ENCODE results near the gene ATG4A.

The ATG4A gene

DNA sequence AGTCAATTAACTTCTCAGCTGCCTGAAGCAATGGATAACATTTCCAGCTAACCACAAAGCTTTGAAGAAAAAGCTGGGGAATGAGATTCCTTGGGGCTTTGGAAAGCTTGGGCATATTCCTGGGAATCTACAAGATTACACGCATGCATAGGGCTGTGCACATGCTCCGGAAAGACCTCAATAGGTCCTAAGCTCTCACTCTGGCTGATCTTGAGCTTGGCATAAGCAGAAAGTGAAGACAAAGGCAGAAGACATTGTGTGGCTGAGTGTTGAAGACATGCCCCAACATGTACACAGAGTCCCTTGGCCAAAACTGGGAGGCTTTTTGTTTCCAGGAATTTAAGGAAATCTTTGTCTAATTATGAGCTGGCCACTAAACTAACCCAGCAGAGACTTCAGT lies 31.2 kb downstream of the ATG4A start:
- peak; percentile 3 for DNase-seq (ENCODE audit: low spot score)

DNA sequence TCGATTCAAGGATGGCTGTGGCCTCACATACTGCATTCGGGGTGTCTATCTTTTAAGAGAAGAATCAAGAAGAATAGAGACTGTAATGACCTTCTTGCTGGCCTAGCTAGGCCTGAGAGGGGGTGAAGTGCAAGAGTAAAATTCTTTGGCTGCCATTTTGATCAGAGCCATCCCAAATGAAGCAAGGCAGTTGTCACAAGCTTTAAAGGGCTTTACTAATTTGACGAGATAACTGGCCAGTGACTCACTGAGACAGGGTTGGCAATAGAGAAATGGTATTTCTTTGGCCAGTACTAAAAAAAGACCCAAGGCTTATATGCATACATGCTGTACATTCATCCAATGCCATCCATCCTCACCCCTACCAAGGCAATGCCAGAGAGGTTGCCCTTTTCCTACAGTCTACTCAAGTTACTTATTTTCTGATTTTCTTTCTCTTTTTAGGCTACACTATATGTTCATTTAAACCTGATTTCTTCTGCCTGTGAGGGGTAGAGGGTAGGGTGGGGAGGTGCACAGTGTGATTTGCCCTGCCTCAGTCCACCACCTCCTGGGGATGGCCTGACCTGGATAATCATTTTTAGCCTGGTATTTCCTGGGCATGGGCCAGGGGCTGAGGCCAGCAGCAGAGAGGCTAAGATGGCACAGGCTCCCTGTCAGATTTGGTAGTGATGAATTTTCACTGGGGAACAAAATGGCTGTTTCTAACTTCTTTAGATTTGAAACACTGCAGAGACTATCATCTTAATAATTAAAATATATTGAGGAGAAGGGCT lies 32.2 kb downstream of the ATG4A start:
- no peak for DNase-seq (ENCODE audit: low spot score)

DNA sequence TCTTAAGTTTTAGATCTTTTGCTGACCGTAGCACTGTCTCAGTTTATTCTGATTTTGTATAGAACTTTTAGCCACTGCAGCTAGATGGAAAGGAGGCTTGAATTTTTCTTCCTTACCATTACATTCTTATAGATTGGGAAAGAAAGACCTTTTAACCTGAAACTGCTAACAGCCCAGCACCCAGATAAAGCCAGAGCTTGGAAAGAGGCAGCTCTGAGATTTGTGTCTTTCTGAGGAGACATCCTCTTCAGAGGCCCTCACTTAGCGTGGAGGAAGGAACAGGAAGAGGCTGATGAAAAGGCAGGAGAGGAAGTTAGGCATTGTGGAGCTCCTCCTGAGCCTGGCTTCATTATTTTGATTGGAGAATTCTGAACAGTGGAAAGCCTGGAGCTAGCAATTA lies 35.1 kb downstream of the ATG4A start:
- DNase-seq (ENCODE audit: low spot score): no peak

DNA sequence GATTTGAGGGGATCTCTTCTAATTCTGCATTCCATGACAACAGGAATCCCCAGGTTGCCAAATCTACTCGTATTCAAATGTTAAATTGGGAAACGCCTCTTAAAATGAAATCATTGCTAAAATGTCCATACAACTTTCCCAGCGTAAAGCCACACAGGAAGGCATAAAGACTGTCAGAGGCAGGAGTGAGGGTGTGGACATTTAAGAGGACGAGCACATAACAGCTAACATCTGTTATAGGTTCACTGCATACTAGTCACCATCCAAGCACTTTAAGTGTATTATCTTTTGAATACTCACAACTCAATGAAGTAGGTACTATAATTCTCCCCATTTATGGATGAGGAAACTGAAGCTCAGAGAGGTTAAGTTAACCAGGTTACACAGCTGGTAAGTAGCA lies 35.6 kb downstream of the ATG4A start:
- no peak for DNase-seq (ENCODE audit: low spot score)

DNA sequence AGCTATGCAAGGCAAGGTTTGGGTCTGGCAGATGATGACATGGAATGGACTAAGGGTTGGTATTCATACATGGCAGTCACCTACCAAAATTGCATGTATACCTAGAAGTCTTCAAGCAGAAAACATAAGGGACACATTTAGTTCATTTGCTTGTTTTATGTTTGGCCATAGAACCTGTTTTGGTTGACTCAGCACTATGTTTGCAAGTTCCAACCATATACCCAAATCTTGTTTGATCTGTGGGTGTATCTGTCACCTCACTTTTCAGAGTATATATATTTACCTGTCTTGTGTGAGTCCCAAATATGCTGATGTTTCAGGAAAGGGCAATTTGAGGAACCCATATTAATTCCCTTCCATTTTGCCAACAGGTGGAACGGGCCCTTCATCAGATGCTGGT lies 39.3 kb downstream of the ATG4A start:
- DNase-seq (ENCODE audit: low spot score): no peak

DNA sequence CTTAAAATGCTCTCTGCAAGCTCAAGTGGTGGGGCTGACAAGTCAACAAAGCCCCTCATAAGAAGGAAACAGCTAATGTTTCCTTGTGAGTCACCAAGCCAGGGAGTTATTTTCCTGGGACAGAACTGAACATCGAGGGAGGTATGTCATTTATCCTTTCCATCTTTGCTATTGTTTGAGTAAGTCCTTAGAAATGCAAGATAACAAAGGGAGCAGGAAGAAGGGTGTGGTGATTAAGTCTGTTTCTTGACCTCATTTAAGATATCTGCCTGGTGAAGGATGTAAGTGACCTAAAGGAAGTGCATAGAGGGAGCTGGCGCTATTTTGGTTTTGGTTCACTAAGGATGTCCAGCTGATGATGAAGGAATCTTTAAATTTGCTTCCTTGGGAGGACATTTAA lies 39.9 kb downstream of the ATG4A start:
- peak; percentile 76 for DNase-seq (ENCODE audit: low spot score)

DNA sequence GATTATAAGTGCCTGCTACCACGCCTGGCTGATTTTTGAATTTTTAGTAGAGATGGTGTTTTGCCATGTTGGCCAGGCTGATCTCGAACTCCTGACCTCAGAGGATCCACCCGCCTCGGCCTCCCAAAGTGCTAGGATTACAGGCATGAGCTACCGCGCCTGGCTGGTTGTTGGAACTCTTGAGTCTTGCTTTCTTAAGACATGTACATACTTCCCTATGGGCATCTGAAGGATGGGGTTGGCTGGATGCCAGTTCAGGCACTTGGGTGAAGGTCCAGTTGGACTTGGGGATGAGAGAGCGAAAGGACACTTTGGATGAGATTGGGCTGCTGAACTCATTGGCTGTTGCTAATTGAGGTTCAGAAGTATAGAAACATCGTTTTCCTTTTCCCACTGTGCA lies 40.5 kb downstream of the ATG4A start:
- no peak for DNase-seq (ENCODE audit: low spot score)

DNA sequence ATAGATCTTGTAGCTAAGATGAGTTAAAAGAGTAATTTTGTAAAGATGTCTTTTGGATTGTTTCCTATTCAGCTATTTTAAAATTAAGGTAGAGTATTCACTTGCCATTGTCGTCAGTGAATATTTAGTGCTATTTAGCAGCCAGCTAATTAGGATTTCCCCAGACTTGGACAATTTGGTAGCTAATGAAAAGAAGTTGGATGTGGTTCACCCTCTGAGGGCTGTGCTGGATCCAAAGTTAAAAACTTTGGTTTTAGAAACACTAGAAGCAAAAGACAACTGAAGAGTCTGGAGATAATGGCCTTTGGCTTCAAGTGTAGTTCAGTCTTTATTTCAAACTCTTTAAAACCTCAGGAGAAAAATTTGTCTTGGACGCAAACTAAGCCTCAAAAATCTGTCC lies 41.3 kb downstream of the ATG4A start:
- DNase-seq (ENCODE audit: low spot score): no peak

DNA sequence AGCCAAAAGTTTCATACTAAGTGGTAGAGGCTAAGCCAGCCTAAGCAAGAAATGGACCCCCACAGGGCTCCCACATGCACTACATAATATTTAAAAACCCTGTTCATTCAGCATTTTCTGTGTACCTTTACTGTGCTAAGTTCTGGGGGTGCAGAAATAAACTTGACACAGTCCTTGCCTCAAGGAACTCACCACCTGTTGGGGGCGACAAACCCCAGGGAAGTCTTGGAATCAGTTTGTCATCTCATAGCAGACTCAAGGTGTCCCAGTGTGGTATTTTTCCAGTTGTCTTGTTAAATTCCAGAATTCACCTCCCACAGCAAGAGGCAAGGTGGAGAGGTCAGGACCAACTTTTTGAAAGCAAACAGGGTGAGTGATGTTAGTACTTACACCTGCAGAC lies 43.1 kb downstream of the ATG4A start:
- no peak for DNase-seq (ENCODE audit: low spot score)

DNA sequence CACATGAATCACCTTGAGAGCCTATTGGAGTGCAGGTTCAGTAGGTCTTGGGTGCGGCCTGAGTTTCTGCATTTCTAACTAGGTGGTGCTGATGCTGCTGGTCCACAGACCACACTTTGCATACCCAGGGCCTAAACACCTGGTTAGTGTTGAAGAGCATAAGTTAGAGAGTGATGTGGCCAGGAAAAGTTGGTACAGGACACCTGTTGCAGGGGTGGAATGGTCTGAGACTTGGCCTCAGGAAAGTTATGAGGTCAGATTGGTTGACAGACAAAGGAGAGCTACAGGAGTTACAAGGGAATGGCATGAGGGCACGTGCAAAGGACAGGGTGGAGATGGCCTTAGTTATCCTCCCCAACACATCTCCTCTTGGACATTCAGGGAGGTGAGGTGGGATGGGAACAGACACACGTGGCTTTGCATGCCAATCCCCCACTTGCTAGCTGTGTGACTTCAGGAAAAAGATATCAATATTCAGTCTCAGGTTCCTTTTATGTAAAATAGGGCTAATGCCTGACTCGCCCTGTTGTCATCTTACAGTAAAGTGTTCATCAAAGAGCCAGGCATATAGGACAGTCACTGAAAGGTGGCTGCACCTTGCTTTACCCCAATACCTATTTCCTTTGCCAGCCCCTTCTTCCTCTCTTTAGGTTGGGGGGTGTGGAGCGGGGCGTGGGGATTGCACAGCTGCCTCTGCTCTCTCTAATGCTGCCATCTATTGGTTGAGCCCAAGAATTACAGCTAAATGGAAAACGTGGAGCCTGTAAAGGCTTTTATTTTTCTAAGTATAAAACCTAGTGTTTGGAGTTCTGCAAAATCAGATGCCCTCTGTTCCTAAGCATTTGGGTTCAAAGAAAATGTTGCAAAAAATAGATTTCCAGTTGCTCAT lies 47.5 kb downstream of the ATG4A start:
- DNase-seq (ENCODE audit: low spot score): peak; percentile 1

DNA sequence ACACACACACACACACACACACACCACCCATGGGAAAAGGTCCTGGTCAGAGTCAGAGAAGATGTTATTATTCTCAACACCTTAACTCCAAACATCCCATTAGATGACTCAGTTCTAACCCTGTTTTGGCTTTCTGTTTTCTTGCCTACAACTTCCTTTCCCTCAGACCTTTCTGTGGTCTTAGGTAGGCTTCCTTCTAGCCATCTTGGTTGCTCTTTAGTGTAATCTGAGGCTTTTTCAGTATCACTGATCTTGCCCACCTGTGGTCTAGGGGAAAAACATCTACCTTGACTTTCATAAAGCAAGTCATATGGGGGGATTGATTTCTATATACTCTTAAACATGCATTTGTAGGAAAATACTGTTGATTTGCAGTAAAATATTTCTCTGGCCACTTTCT lies 56.9 kb downstream of the ATG4A start:
- DNase-seq (ENCODE audit: low spot score): no peak

DNA sequence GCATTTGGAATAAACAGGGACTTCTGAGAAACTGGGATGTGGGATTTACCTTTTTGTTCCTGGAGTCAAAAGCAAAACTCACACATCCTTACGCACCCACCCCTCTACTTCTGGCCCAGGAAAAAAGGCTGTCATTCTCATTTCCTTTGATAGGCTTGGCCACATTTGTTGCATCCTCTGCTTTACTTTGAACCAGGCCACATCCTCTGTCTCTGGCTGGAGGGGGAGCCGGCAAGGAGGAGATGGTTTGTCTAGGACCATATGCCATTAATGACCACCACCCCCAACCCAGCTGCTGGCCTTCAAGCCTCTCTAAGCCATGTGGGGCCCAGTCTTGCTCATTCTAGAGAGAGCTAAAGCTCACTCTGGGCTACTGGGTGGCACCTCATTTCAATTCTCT lies 64.5 kb downstream of the ATG4A start:
- DNase-seq (ENCODE audit: low spot score): no peak

DNA sequence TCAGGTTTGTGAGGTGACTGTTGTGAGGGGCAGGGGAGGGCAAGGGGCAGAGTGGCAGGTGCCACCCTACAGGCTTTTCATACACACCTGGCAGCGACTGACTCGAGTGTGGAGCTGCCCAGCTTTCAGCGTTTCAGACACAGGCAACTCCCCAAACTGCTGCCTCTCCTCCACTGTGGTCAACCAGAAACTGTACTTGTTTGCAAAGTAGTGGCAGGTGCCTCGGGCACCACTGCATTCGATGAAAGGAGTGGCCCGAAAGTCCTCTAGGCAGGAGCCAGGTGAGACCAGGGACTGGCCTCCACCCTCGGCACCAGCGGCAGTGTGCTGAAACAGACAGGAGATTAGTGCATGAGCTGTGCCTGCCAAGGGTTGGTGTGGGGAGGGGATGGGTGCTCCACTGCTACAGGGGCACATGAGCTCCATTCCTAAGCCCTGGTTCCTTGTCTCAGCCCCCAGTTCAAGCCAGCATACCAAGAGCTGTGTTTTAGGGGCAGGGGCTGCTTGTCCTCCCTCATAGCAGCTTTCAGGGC lies 65.4 kb downstream of the ATG4A start:
- DNase-seq (ENCODE audit: low spot score): no peak

DNA sequence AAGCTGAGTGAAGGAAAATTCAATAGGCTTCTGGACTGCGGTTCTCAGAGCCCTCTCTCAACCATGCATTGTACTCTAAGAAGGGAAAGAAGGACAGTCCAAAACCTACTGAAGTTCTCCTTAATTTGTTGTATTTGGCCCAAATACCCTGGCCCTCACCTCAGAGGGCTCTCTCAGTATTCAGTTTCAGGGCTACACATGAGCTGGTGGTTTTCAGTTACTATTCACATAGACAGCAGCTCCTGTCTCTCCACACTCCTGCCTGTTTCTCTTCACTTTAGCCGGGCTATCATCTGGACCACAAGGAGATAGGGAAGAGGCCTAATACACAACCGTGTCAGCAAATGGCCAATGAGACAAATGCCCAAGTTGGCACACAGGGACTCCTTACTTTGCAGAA lies 66.0 kb downstream of the ATG4A start:
- no peak for DNase-seq (ENCODE audit: low spot score)

DNA sequence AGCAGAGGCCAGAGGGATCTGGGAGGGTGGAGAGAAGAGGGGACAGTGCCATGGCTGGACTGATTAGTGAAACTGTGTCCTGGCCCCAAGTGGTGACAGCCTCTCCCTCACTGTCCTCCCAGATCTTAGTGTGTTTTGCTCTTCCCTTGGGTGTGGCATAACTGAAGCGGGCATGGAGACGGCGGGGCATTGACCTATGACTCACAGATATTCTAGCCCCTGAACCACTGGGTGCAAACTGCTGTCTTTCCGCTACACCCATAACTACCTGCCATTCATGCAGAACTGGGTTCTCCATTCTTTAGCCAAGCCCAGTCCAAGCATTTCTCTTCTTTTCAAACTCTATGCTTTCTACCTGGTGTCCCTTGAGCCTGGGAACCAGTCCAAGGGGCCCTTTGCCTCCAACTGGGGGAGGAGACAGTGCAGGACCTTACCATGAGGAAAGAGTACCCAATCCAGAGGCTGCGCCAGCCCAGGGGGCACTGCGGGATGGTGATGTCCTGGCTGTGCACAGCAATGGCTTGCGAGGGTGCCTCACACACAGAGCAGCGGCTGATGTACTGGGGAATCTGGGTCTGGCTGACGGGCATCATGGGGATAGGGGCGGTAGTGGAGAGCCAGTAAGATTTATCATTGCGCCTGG lies 67.6 kb downstream of the ATG4A start:
- DNase-seq (ENCODE audit: low spot score): peak; percentile 8

DNA sequence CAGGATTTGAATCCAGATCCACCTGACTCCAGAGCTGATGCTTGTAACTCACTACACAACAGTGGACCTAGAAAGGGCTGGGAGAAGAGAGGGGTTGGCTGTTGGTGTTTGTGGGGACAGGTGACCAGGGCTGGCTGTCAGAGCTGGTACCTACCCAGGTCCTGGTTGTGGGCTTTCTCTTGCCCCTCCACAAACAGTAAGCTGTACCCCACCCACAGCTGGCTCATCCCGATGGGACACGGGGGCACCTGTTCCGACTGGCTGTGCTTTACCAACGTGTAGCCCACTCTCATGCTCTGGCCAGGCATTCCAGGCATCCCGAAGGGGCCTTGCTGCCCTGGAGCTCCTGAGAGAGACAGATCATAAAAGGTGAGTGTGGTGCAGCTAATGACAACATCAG lies 68.7 kb downstream of the ATG4A start:
- DNase-seq (ENCODE audit: low spot score): no peak

DNA sequence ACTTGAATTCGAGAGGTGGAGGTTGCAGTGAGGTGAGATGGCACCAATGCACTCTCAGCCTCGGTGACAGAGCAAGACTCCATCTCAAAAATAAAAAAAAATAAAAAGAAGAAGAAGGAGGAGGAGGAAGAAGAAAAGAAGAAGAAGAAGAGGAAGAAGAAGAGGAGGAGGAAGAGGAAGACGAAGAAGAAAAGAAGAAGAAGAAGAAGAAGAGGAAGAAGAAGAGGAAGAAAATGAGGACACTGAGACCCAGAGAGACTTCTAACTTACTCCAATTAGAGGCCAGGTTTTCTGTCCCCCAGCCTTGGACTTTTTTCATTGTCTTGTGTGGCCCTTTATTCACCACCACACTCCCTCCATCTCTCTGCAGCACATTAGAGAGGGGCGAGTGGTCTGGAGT lies 70.7 kb downstream of the ATG4A start:
- DNase-seq (ENCODE audit: low spot score): no peak

DNA sequence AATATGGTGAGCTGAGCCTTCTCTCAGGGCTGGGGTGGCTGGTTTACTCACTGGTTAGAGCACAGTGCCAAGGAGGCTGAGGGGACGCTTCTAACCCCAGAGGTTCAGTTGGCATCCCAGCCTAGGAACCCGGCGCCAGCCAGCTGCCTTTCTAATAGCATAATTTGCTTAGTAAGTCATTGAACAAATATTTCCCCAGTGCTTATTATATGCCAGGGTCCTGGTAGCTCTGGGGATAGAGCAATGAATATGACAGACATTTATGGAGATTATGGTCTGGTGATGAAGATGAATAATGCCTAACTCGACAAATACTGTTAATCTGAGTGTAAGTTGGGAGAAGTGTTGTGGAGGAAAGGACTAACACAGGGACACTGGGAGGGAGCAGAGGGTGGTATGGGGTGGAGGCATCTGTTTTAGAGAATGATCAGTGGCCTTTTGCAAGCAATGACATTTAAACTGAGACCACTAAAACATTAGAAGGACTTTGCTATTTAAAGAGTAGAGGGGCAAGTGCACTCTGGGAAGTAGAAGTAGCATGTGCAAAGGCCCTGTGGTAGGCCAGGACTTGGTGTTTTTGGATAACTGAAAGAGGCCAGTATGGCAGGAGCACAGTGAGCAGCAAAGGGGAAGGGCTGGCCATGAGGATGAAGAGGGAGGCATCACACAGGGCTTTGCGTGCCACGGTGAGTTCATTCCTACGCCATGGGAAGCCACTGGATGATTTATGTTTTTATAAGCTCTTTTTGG lies 71.9 kb downstream of the ATG4A start:
- no peak for DNase-seq (ENCODE audit: low spot score)

DNA sequence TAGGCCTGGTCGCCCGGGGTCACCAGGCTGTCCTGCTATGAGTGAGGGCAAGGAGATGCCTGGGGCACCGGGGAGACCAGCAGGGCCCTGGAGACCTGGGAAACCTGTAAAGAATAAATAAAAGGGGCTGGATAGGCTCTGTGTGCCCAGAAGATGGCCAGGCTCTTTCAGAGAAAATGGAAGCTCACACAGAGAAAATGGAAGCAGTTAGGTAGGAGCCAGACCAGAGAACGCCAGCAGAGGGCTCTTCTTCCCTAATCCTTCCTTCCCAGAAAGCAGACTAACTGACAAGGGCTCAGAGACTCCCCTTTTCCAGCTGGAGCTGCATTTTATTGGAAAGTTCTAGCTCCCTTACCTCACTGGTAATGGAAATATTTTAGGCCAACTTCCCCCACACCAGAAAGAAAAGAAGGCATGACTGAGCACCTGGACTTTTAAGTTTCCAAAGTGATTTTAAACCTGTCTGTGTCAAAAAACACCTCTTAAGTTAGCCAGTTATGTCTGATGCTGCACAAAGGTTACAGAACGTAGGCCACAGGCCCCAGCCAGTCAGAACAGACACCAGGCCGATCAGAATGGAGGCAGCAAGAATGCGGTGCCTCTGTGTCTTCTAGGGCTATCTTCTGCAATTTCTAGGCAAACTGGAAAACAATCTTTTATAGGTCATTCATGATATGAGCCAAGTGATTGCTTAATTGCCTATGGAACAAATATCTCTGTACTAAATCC lies 74.0 kb downstream of the ATG4A start:
- DNase-seq (ENCODE audit: low spot score): peak; percentile 39

DNA sequence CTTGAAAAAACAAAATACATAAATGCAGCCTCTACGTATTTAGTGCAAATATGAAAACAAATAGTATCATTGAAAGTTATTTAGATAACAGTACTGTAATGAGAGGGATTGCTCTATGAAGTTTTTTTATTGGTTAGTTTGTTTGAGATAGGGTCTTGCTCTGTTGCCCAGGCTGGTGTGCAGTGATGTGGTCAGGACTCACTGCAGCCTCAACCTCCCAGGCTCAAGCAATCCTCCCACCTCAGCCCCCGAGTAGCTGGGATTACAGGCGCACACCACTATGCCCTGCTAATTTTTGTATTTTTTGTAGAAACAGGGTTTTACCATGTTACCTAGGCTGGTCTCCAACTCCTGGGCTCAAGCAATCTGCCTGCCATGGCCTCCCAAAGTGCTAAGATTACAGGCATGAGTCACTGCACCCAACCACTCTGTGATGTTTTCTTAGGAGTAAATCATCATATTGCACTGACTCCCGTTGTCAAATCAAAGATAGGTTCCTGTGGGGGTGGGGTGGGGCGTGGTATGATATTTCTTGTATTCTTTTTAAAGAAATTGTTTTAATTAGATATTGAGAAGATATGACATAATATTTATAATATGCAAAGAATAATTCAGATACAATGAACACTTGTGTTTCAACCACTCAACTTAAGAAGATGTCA lies 75.8 kb downstream of the ATG4A start:
- peak; percentile 64 for DNase-seq (ENCODE audit: low spot score)

Data from kidney tubule cell (primary cell).